NCI-H146 treated with DMSO at 0.1 percent for 48 hours (cell line): Measurements from ENCODE around the gene ANAPC2.
A peak's percentile ranks its signal among the peaks of the same experiment; 100 is the strongest.

Source experiments
- DNase-seq: peaks from one replicate; lab custom pipeline; 2025; ENCODE audit not compliant: unreplicated experiment; lab: John Stamatoyannopoulos, UW

The ANAPC2 gene

GRCh38 chr9:137164370-137165249 is 23.8 kb downstream of the ANAPC2 start:
- no peak for DNase-seq

- no peak for DNase-seq
These were observed 24.6 kb downstream of the ANAPC2 start for GRCh38 chr9:137163805-137164204.

- DNase-seq, result no peak
These were observed 25.0 kb downstream of the ANAPC2 start for GRCh38 chr9:137163365-137163715.

- no peak for DNase-seq
These were observed 25.6 kb downstream of the ANAPC2 start for GRCh38 chr9:137162505-137163364.

- DNase-seq, result peak; percentile 46
These were observed 26.5 kb downstream of the ANAPC2 start for GRCh38 chr9:137161558-137162486.

- DNase-seq, result no peak
These were observed 27.4 kb downstream of the ANAPC2 start for GRCh38 chr9:137160716-137161557.

GRCh38 chr9:137160054-137160425 is 28.3 kb downstream of the ANAPC2 start:
- DNase-seq, result no peak

GRCh38 chr9:137159105-137160053 is 29.0 kb downstream of the ANAPC2 start:
- DNase-seq, result no peak

GRCh38 chr9:137158625-137159024 is 29.7 kb downstream of the ANAPC2 start:
- DNase-seq, result no peak

- DNase-seq, result no peak
These were observed 30.5 kb downstream of the ANAPC2 start for GRCh38 chr9:137157618-137158415.

- no peak for DNase-seq
These were observed 31.6 kb downstream of the ANAPC2 start for GRCh38 chr9:137156567-137157375.

GRCh38 chr9:137152844-137153405 is 35.4 kb downstream of the ANAPC2 start:
- no peak for DNase-seq

- peak; percentile 84 for DNase-seq
These were observed 37.5 kb downstream of the ANAPC2 start for GRCh38 chr9:137150617-137151457.

- DNase-seq, result no peak
These were observed 38.3 kb downstream of the ANAPC2 start for GRCh38 chr9:137149942-137150616.

- no peak for DNase-seq
These were observed 39.0 kb downstream of the ANAPC2 start for GRCh38 chr9:137149363-137149762.

GRCh38 chr9:137148661-137149060 is 39.7 kb downstream of the ANAPC2 start:
- DNase-seq, result no peak
